ENCODE measurements around the gene RNF213. TPM values are rescaled to one million over a fixed set of nuclear protein-coding genes. Genes with fewer than 3 reads are reported as not detected.
"Not testable (repeated sequence)": the region's sequence is repeated elsewhere in the genome, so short reads cannot be mapped to it uniquely, and the experiment has no call there.

RNF213 gene
- polyA plus RNA-seq, 1 donor = 31.0 TPM

- no peak for DNase-seq (ENCODE audit: low read depth)
Measured at GRCh38 chr17:80388175-80388574, 127.5 kb downstream of the RNF213 start.

DNA sequence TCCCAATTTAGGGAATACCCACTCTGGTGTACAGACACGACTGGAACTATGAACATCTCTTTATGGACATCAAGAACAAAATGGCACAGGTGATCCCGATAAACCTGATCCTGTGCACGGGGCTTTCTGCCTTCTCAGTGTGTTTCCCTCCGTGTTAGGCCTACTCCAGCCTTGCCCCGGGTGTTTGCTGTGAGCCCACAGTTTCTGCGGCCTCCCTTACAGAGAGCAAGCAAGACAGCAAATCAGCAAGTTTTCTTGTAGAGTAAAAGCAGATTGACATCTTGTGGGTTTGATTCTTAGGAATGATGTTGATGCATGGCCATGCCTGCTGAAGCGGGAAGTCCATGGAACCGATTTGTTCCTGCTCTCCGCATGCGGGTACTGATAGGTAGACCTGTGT is 127.9 kb downstream of the RNF213 start:
- no peak for DNase-seq (ENCODE audit: low read depth)

DNA sequence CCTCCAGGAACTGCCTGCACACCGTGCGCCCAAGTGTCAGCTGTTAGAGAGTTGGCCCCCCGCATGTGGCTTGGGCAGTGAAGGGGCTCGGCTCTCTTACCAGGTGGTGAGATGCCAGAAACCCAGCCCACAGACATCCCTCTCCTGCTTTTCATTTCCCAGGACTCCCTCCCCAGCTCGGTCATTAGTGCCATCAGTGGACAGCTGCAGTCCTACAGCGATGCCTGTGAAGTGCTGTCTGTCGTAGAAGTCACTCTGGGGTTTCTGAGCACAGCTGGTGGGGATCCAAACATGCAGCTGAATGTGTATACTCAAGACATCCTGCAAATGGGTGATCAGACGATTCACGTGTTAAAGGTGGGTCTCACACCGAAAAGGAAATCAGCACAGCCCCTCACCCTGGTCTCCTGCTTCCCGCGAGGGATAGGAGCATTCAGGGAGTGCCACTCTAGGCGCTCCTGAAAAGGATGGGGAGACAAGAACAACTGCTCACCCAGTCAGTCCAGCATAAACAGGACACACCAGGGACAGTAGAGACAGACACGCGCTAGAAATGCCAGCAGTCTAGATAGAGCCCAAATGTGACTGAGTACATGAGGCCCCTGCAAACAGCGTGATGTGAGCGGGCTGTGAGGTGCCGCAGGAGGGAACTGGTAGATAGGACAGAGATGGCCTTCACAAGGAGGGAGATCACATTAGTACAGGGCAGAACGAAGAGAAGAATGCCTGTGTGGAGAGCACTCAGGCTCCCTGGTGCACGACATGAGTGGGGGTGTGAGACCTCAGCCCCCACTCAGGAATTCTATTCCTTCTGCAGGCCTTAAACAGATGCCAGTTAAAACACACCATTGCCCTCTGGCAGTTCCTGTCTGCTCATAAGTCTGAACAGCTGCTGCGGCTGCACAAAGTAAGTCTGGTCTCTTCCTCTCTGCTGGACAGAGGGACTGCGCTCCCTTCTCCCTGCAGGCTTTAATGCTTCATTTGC is 128.7 kb downstream of the RNF213 start:
- no peak for DNase-seq (ENCODE audit: low read depth)

DNA sequence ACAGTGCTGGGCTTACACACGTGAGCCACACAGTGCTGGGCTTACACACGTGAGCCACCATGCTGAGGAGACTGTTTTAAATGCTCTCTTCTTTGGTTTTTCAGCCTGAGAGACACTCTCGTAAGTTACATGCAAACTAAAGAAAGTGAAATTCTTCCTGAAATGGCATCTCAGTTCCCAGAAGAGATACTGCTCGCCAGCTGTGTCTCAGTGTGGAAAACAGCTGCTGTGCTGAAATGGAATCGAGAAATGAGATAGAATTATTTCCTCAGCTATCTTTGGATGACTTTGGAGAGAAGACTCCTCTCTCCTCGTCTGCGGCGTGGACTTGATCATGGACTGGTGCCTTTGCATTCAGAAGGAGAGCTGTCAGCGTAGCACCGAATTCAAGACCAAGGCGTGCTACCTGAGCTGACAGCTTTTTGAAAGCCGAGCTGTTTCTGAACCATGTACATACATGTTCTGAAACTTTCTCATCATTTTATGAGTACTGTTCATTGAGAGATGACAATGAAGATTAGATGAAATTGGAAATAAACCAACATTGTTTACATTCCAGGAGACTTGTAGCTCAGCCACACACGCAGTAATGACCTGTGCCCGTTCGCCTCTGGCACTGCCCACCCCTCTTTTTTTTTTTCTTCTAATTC is 132.7 kb downstream of the RNF213 start:
- DNase-seq (ENCODE audit: low read depth) = no peak

DNA sequence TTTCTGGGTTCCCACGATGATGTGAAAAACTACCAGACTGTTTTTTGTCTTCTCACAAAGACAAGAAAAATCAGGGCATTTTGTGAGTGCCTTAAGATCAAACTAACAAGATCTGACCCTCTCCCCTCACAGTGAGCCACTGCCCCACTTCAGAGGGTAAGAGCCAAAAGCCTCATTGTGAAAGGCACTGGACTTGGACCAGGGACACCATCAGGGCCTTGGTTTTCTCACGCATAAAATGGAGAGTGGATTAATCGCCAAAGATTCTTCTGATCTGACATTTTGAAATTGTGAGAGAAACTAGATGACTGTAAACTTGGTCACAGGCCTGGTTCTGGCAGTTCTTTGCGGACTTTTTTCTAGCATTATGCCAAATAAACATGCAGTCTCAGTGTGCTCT is 133.3 kb downstream of the RNF213 start:
- DNase-seq (ENCODE audit: low read depth) = no peak

DNA sequence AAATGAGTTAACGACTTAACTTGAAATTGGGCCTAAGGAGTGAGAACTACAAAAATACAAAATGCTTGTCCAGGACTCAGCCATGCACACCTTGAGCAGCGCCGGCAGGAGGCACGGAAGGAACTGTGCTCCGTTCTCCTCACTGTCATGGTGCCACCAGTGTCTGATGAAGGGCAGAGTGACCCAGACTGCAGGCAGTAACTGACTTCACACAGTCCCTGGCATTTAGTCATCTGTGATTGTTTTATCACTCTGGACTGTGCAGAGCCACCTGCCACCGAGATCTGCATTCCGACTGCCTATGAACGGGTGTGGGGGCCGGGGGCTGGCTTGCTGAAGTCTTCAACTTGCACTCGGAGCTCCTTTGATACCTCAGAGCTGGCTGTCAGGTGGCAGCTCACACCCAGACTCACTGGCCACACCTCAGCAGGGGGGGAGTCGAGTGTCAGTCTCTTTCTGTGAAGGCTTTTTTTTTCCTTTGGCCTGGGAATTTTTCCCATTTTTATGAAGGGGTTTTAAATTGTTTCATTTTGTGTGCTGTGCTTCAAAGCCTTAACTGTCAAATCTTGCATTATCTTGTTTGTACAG is 134.1 kb downstream of the RNF213 start:
- DNase-seq (ENCODE audit: low read depth) = no peak

GRCh38 chr17:80395402-80396151 is 134.9 kb downstream of the RNF213 start:
- no peak for DNase-seq (ENCODE audit: low read depth)

- no peak for DNase-seq (ENCODE audit: low read depth)
Measured at GRCh38 chr17:80396157-80397033, 135.7 kb downstream of the RNF213 start.

DNA sequence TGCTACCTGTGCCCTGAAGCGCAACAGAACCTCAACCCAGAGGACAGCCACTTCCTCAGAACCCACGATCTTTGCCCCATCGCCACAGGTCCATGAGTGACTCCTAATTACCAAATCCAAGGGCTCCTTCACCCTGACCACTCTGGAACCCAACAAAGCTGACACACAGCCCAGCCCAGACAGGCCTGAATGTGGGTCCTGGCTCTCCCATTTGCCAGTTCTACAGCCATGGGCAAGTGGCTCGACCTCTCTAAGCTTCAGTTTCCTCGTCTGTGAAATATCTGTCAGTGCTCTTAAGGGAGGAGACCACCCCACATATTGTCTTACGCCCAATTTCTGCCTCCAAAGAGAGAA is 136.4 kb downstream of the RNF213 start:
- DNase-seq (ENCODE audit: low read depth) = no peak

- DNase-seq (ENCODE audit: low read depth) = no peak
Measured at GRCh38 chr17:80397686-80398085, 137.0 kb downstream of the RNF213 start.

- not testable (repeated sequence) for DNase-seq (ENCODE audit: low read depth)
Measured at GRCh38 chr17:80401086-80401485, 140.4 kb downstream of the RNF213 start.

GRCh38 chr17:80402102-80402501 is 141.4 kb downstream of the RNF213 start:
- not testable (repeated sequence) for DNase-seq (ENCODE audit: low read depth)

DNA sequence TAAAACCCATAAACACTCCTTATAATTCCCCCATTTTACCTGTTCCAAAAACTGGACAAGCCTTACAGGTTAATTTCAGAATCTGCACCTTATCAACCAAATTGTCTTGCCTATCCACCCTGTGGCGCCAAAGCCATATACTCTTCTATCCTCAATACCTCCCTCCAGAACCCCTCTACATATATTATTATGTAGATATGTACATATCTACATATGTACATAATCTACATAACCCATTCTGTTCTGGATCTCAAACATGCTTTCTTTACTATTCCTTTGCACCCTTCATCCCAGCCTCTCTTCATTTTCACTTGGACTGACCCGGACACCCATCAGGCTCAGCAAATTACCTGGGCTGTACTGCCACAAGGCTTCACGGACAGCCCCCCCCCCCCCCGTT is 142.3 kb downstream of the RNF213 start:
- no peak for DNase-seq (ENCODE audit: low read depth)

GRCh38 chr17:80406146-80406545 is 145.5 kb downstream of the RNF213 start:
- no peak for DNase-seq (ENCODE audit: low read depth)

GRCh38 chr17:80407917-80408316 is 147.3 kb downstream of the RNF213 start:
- DNase-seq (ENCODE audit: low read depth) = not testable (repeated sequence)

DNA sequence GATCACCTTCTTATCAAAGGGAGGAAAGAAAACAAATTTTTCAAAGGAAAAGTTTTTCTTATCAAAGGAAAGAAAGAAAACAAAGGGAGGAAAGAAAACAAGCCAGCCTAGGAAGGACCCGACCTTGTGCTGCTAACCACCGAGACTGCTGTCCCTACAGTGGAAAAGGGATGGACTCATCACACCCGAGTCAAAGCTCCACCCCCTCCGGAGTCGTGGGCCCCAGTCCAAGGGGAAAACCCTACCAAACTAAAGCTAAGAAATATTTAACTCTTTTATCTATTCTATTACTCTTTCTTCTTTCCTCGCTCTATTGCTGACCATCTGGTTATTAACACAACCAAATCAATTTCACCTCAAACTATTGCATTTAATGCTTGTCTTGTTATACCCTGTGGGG is 148.2 kb downstream of the RNF213 start:
- no peak for DNase-seq (ENCODE audit: low read depth)

GRCh38 chr17:80409626-80410025 is 149.0 kb downstream of the RNF213 start:
- no peak for DNase-seq (ENCODE audit: low read depth)

DNA sequence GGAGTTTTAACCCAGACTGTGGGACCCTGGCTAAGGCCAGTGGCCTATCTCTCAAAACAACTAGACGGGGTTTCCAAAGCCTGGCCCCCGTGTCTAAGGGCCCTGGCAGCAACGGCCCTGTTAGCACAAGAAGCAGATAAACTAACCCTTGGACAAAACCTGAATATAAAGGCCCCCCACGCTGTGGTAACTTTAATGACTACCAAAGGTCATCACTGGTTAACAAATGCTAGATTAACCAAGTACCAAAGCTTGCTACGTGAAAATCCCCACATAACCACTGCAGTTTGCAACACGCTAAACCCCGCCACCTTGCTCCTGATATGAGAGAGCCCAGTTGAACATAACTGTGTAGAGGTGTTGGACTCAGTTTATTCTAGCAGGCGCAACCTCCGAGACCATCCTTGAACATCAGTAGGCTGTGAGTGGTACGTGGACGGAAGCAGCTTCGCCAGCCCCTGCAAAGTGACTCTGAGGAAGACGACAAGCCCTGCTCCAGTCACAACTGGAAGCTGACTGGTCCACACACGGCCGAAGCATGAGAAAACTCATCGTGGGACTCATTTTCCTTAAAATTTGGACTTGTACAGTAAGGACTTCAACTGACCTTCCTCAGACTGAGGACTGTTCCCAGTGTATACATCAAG is 149.9 kb downstream of the RNF213 start:
- not testable (repeated sequence) for DNase-seq (ENCODE audit: low read depth)

DNA sequence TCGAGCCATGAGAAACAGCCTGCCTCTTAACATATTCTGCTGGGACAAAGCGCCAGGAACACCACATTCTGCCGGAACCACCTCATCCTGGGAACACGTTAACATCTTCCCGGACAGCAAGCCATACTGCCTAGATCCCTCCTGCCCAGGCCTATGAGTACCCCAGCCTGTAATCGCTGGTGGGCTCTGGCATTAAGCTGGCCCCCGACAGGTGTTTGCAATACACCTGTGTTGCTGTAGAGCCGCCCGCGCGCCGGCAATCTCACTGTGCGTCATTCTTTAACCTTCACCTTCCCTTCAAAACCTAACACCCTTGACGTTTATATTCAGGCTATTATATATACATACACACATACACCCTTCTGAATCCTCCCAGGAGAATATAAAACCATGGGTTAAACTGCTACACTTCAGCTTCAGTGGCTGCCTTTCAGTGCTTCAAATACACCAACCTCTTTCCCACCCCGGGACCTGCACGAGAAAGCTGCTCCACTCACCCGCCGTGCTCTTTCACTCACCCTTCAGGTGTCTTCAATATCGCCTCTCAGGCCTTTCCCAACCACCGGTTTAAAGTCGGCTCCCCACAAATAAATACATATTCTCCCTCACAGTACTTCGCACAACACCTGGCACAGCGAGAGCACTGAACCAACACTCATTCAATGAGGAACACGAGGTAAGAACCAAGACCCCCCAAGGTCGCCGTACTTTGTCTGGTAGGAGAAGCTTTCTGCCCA is 153.3 kb downstream of the RNF213 start:
- no peak for DNase-seq (ENCODE audit: low read depth)

GRCh38 chr17:80414508-80414802 is 153.8 kb downstream of the RNF213 start:
- no peak for DNase-seq (ENCODE audit: low read depth)

All from forelimb muscle (tissue), 1 donor.